Immature natural killer cell (primary cell): ENCODE data around the gene MARCHF2. TPM values are rescaled to one million over a fixed set of nuclear protein-coding genes. Genes with fewer than 3 reads are reported as not detected.
"Not testable (repeated sequence)": the region's sequence is repeated elsewhere in the genome, so short reads cannot be mapped to it uniquely, and the experiment has no call there.

Source experiments
- DNase-seq, 3 donors: peaks; one replicate each; pipeline ENCODE4 v3.0.0; 2022; ENCODE audit warnings: mixed read lengths in 1 of 3
- H3K27ac Mint-ChIP-seq, 6 donors: one replicate each; pipeline ENCODE4 v1.8.0; 2020; ENCODE audit warnings: mixed read lengths in 6 of 6, mild to moderate bottlenecking in 5 of 6, inconsistent platforms in 4 of 6, moderate library complexity in 3 of 6
- H3K27me3 Mint-ChIP-seq, 3 donors: one replicate each; pipeline ENCODE4 v1.8.0; 2020 to 2021; ENCODE audit warnings: low read depth in 3 of 3, mild to moderate bottlenecking in 3 of 3, mixed read lengths in 3 of 3, moderate library complexity in 3 of 3, inconsistent platforms in 1 of 3
- H3K36me3 Mint-ChIP-seq, 3 donors: one replicate each; pipeline ENCODE4 v1.8.0; 2020; ENCODE audit warnings: mixed read lengths in 3 of 3, inconsistent platforms in 2 of 3, mild to moderate bottlenecking in 2 of 3
- H3K4me1 Mint-ChIP-seq, 2 donors: one replicate each; pipeline ENCODE4 v1.8.0; 2020; ENCODE audit warnings: inconsistent platforms in 2 of 2, mild to moderate bottlenecking in 2 of 2, mixed read lengths in 2 of 2, moderate library complexity in 1 of 2
- H3K4me3 Mint-ChIP-seq, 5 donors: one replicate each; pipeline ENCODE4 v1.8.0; 2020; ENCODE audit warnings: mild to moderate bottlenecking in 5 of 5, mixed read lengths in 5 of 5, inconsistent platforms in 3 of 5, moderate library complexity in 3 of 5
- H3K9me3 Mint-ChIP-seq, 6 donors: one replicate each; pipeline ENCODE4 v1.8.0; 2020; ENCODE audit warnings: mild to moderate bottlenecking in 6 of 6, mixed read lengths in 6 of 6, inconsistent platforms in 4 of 6, moderate library complexity in 3 of 6
- polyA plus RNA-seq, 3 donors: library from polyadenylated mRNA; unstranded; fragments of 300-500 nt; fragmentation: Illumina TruSeq; gene quantifications; one replicate each; pipeline ENCODE4 v1.2.3, GENCODE V29; 2021

The MARCHF2 gene
- polyA plus RNA-seq, 3 donors from 2014 or later: 43.9 to 71.4 (median 59.4) TPM

DNA sequence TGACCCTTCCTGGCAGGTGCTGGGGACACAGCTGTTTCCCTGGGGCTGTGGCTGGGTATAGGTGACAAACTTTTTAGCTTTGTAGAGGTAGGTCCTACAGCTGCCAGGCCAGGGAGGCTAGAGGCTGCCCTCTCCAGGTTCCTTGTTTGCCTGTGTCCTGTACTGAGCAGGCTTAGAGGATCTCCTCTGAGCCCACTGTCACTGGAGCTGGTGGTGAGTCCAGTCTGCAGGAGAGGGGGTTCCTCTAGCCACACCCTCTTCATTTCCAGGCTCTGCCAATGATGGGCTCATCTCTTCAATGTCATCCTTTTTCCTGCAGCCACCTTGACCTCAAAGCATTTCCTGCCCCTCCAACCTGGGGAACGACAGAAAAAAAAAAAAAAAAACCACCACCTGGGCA, 35.5 kb upstream of the MARCHF2 start:
- Mint-ChIP-seq H3K27me3 (peaks cover 0 to 2% (median 0%) of the 10 kb centered on the region in 3 donors), H3K4me3 (no peak overlapping the region), H3K36me3 (peaks cover 0 to 14% (median 13%) of the 10 kb centered on the region in 3 donors), H3K9me3 (peaks cover 0 to 2% (median 0%) of the 10 kb centered on the region in 6 donors), H3K4me1 (no peaks in the 10 kb centered on the region), H3K27ac (no peak overlapping the region)
- DNase-seq: no peak

DNA sequence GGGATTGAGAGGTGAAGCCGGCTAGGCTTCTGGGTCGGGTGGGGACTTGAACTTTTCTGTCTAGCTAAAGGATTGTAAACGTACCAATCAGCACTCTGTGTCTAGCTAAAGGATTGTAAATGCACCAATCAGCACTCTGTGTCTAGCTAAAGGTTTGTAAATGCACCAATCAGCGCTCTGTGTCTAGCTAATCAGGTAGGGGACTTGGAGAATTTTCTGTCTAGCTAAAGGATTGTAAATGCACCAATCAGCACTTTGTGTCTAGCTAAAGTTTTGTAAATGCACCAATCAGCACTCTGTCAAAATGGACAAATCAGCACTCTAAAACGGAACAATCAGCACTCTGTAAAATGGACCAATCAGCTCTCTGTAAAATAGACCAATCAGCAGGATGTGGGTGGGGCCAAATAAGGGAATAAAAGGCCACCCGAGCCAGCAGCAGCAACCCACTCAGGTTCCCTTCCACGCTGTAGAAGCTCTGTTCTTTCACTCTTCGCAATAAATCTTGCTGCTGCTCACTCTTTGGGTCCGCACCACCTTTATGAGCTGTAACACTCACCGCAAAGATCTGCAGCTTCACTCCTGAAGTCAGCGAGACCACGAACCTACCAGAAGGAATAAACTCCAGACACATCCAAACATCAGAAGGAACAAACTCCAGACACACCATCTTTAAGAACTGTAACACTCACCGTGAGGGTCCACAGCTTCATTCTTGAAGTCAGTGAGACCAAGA, 33.8 kb upstream of the MARCHF2 start:
- not testable (repeated sequence) for H3K27me3 Mint-ChIP-seq, DNase-seq, H3K4me3 Mint-ChIP-seq, H3K27ac Mint-ChIP-seq, H3K9me3 Mint-ChIP-seq, H3K4me1 Mint-ChIP-seq
- peaks cover 0 to 14% (median 13%) of the 10 kb centered on the region in 3 donors for H3K36me3 Mint-ChIP-seq

DNA sequence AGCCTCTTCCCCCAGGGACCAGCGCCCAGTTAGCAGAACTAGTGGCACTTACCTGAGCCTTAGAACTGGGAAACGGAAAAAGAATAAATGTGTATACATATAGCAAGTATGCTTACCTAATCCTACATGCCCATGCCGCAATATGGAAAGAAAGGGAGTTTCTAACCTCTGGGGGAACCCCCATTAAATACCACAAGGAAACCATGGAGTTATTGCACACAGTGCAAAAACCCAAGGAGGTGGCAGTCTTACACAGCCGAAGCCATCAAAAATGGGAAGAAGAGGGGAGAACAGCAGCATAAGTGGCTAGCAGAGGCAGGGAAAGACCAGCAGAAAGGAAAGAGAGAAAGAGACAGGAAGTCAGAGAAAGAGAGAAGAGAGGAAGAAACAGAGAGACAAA, 28.5 kb upstream of the MARCHF2 start:
- not testable (repeated sequence) for H3K9me3 Mint-ChIP-seq, H3K4me1 Mint-ChIP-seq, H3K27me3 Mint-ChIP-seq, H3K4me3 Mint-ChIP-seq, DNase-seq, H3K27ac Mint-ChIP-seq, H3K36me3 Mint-ChIP-seq

DNA sequence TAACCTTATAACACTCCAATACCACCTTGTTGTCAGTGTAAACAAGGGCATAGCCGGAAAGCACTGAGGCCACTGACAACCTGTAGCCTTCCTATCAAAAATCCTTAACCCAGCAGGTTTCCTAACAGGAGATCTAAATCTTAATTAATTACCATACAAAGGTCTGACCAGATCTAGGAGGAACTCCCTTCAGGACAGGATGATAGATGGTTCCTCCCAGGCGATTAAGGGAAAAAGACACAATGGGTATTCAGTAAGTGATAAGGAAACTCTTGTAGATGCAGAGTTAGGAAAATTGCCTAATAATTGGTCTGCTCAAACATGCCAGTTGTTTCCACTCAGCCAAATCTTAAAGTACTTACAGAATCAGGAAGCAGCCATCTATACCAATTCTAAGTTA, 28.0 kb upstream of the MARCHF2 start:
- H3K36me3 Mint-ChIP-seq, H3K27ac Mint-ChIP-seq, H3K27me3 Mint-ChIP-seq, DNase-seq, H3K4me3 Mint-ChIP-seq, H3K4me1 Mint-ChIP-seq, H3K9me3 Mint-ChIP-seq: not testable (repeated sequence)

DNA sequence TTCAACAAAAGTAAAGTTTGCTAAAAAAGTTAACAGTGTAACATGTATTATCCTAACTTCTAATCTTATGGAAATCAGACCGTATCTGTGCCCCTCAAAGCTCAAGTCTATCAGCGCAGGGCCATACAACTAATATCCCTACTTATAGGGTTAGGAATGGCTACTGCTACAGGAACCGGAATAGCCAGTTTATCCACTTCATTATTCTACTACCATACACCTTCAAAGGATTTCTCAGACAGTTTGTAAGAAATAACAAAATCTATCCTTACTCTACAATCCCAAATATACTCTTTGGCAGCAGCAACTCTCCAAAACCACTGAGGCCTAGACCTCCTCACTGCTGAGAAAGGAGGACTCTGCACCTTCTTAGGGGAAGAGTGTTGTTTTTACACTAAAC, 27.5 kb upstream of the MARCHF2 start:
- DNase-seq, H3K27me3 Mint-ChIP-seq, H3K4me3 Mint-ChIP-seq, H3K27ac Mint-ChIP-seq, H3K9me3 Mint-ChIP-seq, H3K36me3 Mint-ChIP-seq, H3K4me1 Mint-ChIP-seq: not testable (repeated sequence)

DNA sequence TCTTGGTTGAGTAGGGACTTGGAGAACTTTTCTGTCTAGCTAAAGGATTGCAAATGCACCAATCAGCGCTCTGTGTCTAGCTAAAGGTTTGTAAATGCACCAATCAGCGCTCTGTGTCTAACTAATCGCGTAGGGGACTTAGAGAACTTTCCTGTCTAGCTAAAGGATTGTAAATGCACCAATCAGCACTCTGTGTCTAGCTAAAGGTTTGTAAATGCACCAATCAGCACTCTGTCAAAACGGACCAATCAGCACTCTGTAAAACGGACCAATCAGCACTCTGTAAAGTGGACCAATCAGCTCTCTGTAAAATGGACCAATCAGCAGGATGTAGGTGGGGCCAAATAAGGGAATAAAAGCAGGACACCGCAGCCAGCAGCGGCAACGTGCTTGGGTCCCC, 26.7 kb upstream of the MARCHF2 start:
- not testable (repeated sequence) for H3K9me3 Mint-ChIP-seq, DNase-seq, H3K4me3 Mint-ChIP-seq, H3K36me3 Mint-ChIP-seq, H3K27ac Mint-ChIP-seq, H3K27me3 Mint-ChIP-seq
- H3K4me1 Mint-ChIP-seq: peaks cover 12 to 13% of the 10 kb centered on the region in 2 donors

DNA sequence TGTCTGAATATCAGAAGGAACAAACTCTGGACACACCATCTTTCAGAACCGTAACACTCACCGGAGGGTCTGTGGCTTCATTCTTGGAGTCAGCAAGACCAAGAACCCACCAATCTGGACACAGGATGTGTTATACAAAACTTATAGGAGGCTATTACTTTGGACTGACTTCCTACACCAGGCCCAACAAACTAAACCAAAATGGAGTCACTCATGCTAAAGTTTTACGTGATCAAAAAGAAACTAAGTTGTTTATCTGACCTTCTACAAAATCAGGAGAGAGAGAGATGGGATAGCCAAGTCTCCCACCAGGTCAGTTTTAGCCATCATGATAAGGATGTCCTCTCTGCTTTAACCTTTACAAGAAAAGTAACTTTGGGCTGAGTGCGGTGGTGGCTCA, 26.1 kb upstream of the MARCHF2 start:
- Mint-ChIP-seq H3K9me3 (no peaks in the 10 kb centered on the region), H3K4me3 (no peak overlapping the region), H3K36me3 (peaks cover 0 to 5% (median 3%) of the 10 kb centered on the region in 3 donors), H3K4me1 (peaks cover 17 to 19% of the 10 kb centered on the region in 2 donors), H3K27me3 (peaks cover 0 to 5% (median 5%) of the 10 kb centered on the region in 3 donors), H3K27ac (peak overlapping the region in 2 of 6 donors; percentile 24 to 40)
- no peak for DNase-seq

DNA sequence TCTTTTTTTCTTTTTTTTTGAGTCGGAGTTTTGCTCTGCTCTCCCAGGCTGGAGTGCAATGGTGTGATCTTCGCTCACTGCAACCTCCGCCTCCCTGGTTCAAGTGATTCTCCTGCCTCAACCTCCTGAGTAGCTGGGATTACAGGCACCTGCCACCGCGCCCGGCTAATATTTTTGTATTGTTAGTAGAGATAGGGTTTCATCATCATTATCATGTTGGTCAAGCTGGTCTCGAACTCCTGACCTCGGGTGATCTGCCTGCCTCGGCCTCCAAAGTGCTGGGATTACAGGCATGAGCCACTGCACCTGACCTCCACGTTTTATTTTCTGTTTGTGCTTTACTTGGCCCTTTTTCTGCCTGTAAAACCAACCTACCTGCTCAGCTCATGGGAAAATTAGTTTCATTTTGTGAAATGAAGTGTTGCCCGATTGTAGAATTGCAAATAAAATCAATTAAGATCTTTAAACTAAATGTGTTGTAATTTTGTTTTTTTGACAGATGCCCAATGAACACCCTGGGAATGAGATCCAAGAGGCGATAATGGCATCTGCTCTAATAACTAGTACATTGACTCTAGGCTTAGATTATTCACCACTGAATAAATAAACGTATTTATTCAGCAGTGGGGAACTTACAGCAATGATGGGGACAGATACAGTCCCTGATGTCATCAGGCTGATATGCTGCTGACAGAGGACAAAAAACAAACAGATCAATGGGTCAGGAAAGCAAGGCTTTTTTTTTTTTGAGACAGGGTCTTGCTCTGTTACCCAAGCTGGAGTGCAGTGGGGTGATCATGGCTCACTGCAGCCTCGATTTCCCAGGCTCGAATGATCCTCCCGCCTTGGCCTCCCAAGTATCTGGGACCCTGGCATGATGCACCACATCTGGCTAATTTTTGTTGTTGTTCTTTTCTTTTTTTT, 25.2 kb upstream of the MARCHF2 start:
- Mint-ChIP-seq H3K4me1 (peaks cover 24 to 29% of the 10 kb centered on the region in 2 donors), H3K9me3 (no peaks in the 10 kb centered on the region), H3K27ac (peak overlapping the region in 3 of 6 donors; percentile 22 to 79 (median 74)), H3K27me3 (peaks cover 0 to 5% (median 5%) of the 10 kb centered on the region in 3 donors), H3K36me3 (peaks cover 0 to 5% (median 3%) of the 10 kb centered on the region in 3 donors), H3K4me3 (peak overlapping the region in 3 of 5 donors; percentile 21 to 52 (median 34))
- no peak for DNase-seq

DNA sequence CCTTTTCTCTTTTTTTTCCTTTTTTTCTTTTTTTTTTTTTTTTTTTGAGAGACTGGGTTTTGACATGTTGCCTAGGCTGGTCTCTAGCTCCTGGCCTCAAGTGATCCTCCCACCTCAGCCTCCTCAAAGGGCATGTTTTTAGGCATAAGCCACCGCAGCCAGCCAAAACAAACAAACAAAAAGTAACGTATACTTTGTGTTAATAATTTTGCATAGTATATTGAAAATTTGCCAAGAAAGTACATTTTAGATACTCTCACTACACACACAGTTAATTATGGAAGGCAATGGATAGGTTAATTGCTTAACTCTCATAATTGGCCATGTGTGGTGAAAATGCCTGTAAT, 24.5 kb upstream of the MARCHF2 start:
- peaks cover 0 to 5% (median 5%) of the 10 kb centered on the region in 3 donors for H3K27me3 Mint-ChIP-seq
- peak overlapping the region in 3 of 5 donors; percentile 9 to 33 (median 21) for H3K4me3 Mint-ChIP-seq
- DNase-seq: no peak
- H3K4me1 Mint-ChIP-seq: peaks cover 26 to 32% of the 10 kb centered on the region in 2 donors
- peaks cover 0 to 5% (median 3%) of the 10 kb centered on the region in 3 donors for H3K36me3 Mint-ChIP-seq
- H3K9me3 Mint-ChIP-seq: no peaks in the 10 kb centered on the region
- no peak overlapping the region for H3K27ac Mint-ChIP-seq

DNA sequence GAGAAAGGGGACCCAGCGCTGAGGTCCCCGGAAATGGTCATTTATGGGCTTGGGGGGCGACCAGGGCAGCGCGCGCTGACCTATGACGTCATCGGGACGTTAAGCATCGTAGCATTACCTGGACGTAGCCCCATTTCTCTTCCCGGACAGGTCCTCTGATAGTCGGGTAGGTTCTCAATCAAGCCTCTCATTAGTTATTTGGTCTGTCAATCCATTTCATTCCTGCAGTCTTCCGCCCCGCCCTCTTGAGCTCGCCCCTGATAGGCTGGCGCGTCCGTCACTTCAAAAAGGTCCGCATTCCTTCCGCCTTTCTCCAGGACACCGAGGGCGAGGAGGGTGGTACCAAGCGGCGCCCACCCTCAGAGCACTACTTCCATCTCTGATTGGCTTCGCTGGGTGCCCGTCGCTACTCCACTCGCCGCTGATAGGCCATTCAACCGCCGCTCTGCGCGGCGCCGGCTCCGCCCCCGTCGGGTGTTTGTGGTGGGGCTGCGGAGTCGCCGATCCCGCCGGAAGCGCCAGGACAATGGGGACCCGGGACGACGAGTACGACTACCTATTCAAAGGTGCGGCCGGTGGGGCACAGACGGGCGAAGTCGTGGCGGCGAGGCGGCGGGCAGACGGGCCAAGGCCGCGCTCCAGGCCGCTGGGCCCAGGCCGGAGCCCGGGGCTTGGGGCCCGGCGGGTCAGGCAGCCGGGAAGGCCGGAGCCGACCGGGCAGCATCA, 23.1 kb upstream of the MARCHF2 start, which contains the start of gene RAB11B:
TSS of gene RAB11B (plus strand) at position 470 of the 726 bp plus-strand sequence. CDS start at position 527, 57 bp downstream.
- Mint-ChIP-seq H3K9me3 (no peaks in the 10 kb centered on the region), H3K36me3 (peaks cover 0 to 5% (median 3%) of the 10 kb centered on the region in 3 donors), H3K27ac (peak within 1 kb of the TSS; percentile 86 to 96 (median 92)), H3K27me3 (peaks cover 0 to 5% (median 5%) of the 10 kb centered on the region in 3 donors), H3K4me1 (peaks cover 29 to 32% of the 10 kb centered on the region in 2 donors), H3K4me3 (peak within 1 kb of the TSS; percentile 84 to 93 (median 92))
- DNase-seq: peak; percentile 98 to 99 (median 99)

DNA sequence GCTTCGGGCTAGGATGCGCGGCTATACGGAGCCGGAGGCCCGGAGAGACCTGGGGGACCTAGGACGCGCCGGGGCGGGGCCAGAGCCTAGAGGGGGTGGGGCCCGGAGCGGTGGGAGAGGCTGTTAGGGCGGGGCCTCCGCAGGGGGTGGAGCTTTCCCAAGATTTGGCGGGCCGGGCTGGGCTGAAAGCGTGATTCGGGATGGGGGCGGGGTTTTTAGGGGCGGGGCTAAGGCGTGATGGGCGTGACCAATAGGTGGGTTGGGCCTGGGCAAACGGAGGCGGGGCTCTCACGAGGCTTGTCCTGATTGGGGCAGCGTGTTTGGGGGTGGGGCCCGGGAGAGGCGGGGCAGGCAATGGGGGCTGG, 22.5 kb upstream of the MARCHF2 start:
- H3K27ac Mint-ChIP-seq: peak overlapping the region; percentile 75 to 94 (median 91)
- H3K36me3 Mint-ChIP-seq: peaks cover 0 to 5% (median 3%) of the 10 kb centered on the region in 3 donors
- no peaks in the 10 kb centered on the region for H3K9me3 Mint-ChIP-seq
- DNase-seq: peak; percentile 86 to 90 (median 89)
- H3K27me3 Mint-ChIP-seq: peaks cover 0 to 5% (median 5%) of the 10 kb centered on the region in 3 donors
- H3K4me1 Mint-ChIP-seq: peaks cover 32 to 34% of the 10 kb centered on the region in 2 donors
- peak overlapping the region; percentile 78 to 92 (median 84) for H3K4me3 Mint-ChIP-seq

DNA sequence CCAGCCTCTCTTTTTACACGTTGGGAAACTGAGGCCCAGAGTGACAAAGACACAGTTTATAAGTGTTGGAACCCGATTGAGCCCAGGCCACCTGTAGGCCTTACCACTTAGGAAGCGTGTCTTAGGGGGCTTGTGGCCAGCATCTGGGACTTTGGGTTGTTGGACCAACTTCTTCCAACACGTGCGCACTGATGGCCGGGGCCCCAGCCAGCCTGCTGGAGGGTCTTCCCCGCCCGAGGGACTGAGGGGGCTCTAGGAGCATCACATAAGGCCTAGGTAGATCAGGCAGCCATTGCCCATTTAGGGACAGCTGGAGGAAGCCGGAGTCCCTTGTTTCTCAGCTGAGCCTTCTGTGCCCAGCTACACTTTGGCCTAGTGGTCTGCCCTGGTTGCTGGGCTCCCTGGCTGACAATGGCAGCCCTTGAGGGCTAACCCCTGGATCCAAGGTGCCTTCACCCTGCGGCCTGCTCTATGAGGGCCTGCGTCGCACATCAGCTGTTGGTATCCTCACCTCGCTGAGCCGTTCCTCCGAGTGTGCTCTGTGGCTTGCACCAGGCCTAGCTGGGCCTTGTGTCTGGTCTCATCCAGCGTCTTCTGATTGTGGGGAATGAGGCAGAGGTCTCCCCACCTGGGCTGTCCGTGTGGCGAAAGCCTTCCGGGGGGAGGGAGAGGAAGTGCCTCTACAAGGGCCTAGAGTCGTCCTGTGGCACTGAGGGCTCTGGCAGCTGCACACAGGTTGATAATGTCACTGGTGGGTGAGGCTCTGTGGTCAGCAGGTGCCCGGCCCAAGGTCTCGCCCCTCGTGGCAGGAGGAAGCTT, 21.7 kb upstream of the MARCHF2 start:
- Mint-ChIP-seq H3K4me1 (peaks cover 38 to 39% of the 10 kb centered on the region in 2 donors), H3K27ac (peak overlapping the region; percentile 85 to 94 (median 91)), H3K27me3 (peaks cover 0 to 7% (median 5%) of the 10 kb centered on the region in 3 donors), H3K36me3 (peaks cover 0 to 5% (median 3%) of the 10 kb centered on the region in 3 donors), H3K9me3 (no peaks in the 10 kb centered on the region), H3K4me3 (peak overlapping the region; percentile 78 to 92 (median 84))
- no peak for DNase-seq
